SU-DHL-6 (cell line): Measurements from ENCODE around the gene AREL1.

Experiments used
- EZH2phosphoT487 ChIP-seq: fragments of 200-600 bp; sonication (generic), shearing (Covaris generic); conservative IDR thresholded peaks from 2 replicates; pipeline ENCODE4 v1.6.1; 2018; ENCODE audit warnings: mild to moderate bottlenecking, antibody characterized with exemption, low read length, moderate library complexity, mixed read lengths
- TF ChIP-seq, protein P1 (sequence below): fragments of 200-600 bp; sonication (generic); IDR thresholded peaks from one replicate; pipeline ENCODE4 v1.5.1; 2017; ENCODE audit warnings: antibody characterized with exemption, mild to moderate bottlenecking, low read length, moderate library complexity; ENCODE audit not compliant: insufficient read depth, poor library complexity, severe bottlenecking

DNA sequence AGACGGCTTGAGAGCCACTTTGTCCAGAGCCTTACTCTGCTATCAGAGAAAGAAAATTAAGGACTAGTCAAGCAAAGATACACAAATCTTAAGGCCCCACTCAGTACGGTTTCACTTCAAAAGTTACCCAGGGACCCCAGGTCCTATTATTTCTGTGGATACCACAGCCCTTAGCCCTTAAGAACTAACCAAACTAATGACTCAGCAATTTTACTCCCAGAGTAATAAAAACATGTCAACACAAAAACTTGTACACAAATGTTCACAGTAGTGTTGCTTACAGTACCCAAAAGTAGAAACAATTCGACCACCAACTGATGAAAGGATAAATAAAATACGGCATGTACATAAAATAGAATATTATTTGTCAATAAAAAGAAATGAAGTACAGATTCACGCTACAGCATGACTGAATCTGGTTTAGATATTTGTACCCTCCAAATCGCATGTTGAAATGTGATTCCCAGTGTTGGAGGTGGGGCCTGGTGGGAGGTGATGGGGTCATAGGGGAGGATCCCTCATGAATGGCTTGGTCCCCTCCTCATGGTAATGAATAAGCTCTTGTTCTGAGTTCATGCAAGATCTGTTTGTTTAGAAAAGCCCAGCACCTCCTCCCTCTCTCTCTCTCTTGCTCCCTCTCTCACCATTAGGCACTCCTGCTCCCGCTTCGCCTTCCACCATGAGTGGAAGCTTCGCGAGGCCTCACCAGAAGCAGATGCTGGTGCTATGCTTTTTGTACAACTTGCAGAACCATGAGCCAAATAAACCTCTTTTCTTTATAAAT, 30.5 kb downstream of the AREL1 start:
- TF ChIP-seq, protein P1, sequence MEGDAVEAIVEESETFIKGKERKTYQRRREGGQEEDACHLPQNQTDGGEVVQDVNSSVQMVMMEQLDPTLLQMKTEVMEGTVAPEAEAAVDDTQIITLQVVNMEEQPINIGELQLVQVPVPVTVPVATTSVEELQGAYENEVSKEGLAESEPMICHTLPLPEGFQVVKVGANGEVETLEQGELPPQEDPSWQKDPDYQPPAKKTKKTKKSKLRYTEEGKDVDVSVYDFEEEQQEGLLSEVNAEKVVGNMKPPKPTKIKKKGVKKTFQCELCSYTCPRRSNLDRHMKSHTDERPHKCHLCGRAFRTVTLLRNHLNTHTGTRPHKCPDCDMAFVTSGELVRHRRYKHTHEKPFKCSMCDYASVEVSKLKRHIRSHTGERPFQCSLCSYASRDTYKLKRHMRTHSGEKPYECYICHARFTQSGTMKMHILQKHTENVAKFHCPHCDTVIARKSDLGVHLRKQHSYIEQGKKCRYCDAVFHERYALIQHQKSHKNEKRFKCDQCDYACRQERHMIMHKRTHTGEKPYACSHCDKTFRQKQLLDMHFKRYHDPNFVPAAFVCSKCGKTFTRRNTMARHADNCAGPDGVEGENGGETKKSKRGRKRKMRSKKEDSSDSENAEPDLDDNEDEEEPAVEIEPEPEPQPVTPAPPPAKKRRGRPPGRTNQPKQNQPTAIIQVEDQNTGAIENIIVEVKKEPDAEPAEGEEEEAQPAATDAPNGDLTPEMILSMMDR: no peak
- TF ChIP-seq EZH2phosphoT487: no peak
